ENCODE results near the gene PGM2.

PGM2 gene

GRCh38 chr4:37827030-37827685 lies 672 bp downstream of the PGM2 start:
- Mint-ChIP-seq H3K27me3 (no peaks in the 10 kb centered on the region), H3K9me3 (no peaks in the 10 kb centered on the region), H3K27ac (peak overlapping the region; percentile 94), H3K36me3 (ENCODE audit: low read depth) (peaks cover 45% of the 10 kb centered on the region), H3K4me3 (peak overlapping the region; percentile 86), H3K4me1 (ENCODE audit: low read depth) (peaks cover 41% of the 10 kb centered on the region)
- intact Hi-C loops (cut with micrococcal nuclease), result loop anchor here (5.0 to 10.0 kb wide), 2 partner anchors 68 to 150 kb away; partner anchors contain the start of gene TBC1D1

GRCh38 chr4:37827802-37828321 lies 1.4 kb downstream of the PGM2 start:
- peak overlapping the region; percentile 94 for H3K27ac Mint-ChIP-seq
- intact Hi-C loops (cut with micrococcal nuclease), result loop anchor here (5.0 to 10.0 kb wide), 2 partner anchors 67 to 149 kb away; partner anchors contain the start of gene TBC1D1
- no peaks in the 10 kb centered on the region for H3K27me3 Mint-ChIP-seq
- no peaks in the 10 kb centered on the region for H3K9me3 Mint-ChIP-seq
- peak overlapping the region; percentile 86 for H3K4me3 Mint-ChIP-seq
- H3K36me3 Mint-ChIP-seq (ENCODE audit: low read depth), result peaks cover 52% of the 10 kb centered on the region
- peaks cover 41% of the 10 kb centered on the region for H3K4me1 Mint-ChIP-seq (ENCODE audit: low read depth)

GRCh38 chr4:37828843-37829242 lies 2.4 kb downstream of the PGM2 start:
- intact Hi-C loops (cut with micrococcal nuclease), result loop anchor here (5.0 to 10.0 kb wide), 2 partner anchors 66 to 148 kb away; partner anchors contain the start of gene TBC1D1
- no peak overlapping the region for H3K4me3 Mint-ChIP-seq
- H3K27ac Mint-ChIP-seq, result no peak overlapping the region
- H3K36me3 Mint-ChIP-seq (ENCODE audit: low read depth), result peaks cover 57% of the 10 kb centered on the region
- H3K9me3 Mint-ChIP-seq, result no peaks in the 10 kb centered on the region
- H3K27me3 Mint-ChIP-seq, result no peaks in the 10 kb centered on the region
- H3K4me1 Mint-ChIP-seq (ENCODE audit: low read depth), result peaks cover 41% of the 10 kb centered on the region

GRCh38 chr4:37830640-37831039 lies 4.2 kb downstream of the PGM2 start:
- Mint-ChIP-seq H3K27me3 (no peaks in the 10 kb centered on the region), H3K9me3 (no peaks in the 10 kb centered on the region), H3K27ac (no peak overlapping the region), H3K36me3 (ENCODE audit: low read depth) (peaks cover 69% of the 10 kb centered on the region), H3K4me1 (ENCODE audit: low read depth) (peaks cover 33% of the 10 kb centered on the region), H3K4me3 (no peak overlapping the region)
- intact Hi-C loops (cut with micrococcal nuclease), result no loop called here

- peaks cover 86% of the 10 kb centered on the region for H3K36me3 Mint-ChIP-seq (ENCODE audit: low read depth)
- no peaks in the 10 kb centered on the region for H3K9me3 Mint-ChIP-seq
- intact Hi-C loops (cut with micrococcal nuclease), result no loop called here
- H3K27me3 Mint-ChIP-seq, result no peaks in the 10 kb centered on the region
- H3K27ac Mint-ChIP-seq, result no peak overlapping the region
- no peak overlapping the region for H3K4me3 Mint-ChIP-seq
- H3K4me1 Mint-ChIP-seq (ENCODE audit: low read depth), result peaks cover 27% of the 10 kb centered on the region
Observed at GRCh38 chr4:37835031-37835430, 8.5 kb downstream of the PGM2 start.

GRCh38 chr4:37835806-37836205 lies 9.3 kb downstream of the PGM2 start:
- Mint-ChIP-seq H3K4me3 (no peak overlapping the region), H3K36me3 (ENCODE audit: low read depth) (peaks cover 86% of the 10 kb centered on the region), H3K4me1 (ENCODE audit: low read depth) (peaks cover 27% of the 10 kb centered on the region), H3K9me3 (no peaks in the 10 kb centered on the region), H3K27ac (no peak overlapping the region), H3K27me3 (no peaks in the 10 kb centered on the region)
- intact Hi-C loops (cut with micrococcal nuclease), result no loop called here

- Mint-ChIP-seq H3K9me3 (no peaks in the 10 kb centered on the region), H3K27ac (no peak overlapping the region), H3K36me3 (ENCODE audit: low read depth) (peaks cover 86% of the 10 kb centered on the region), H3K27me3 (no peaks in the 10 kb centered on the region), H3K4me3 (no peak overlapping the region), H3K4me1 (ENCODE audit: low read depth) (peaks cover 26% of the 10 kb centered on the region)
- intact Hi-C loops (cut with micrococcal nuclease), result no loop called here
Observed at GRCh38 chr4:37836274-37836673, 9.8 kb downstream of the PGM2 start.

GRCh38 chr4:37836838-37837440 lies 10.5 kb downstream of the PGM2 start:
- Mint-ChIP-seq H3K27me3 (no peaks in the 10 kb centered on the region), H3K36me3 (ENCODE audit: low read depth) (peaks cover 86% of the 10 kb centered on the region), H3K4me1 (ENCODE audit: low read depth) (peaks cover 22% of the 10 kb centered on the region), H3K27ac (peak overlapping the region; percentile 38), H3K9me3 (no peaks in the 10 kb centered on the region), H3K4me3 (no peak overlapping the region)
- intact Hi-C loops (cut with micrococcal nuclease), result no loop called here

- Mint-ChIP-seq H3K4me1 (ENCODE audit: low read depth) (peaks cover 22% of the 10 kb centered on the region), H3K27ac (no peak overlapping the region), H3K4me3 (no peak overlapping the region), H3K27me3 (no peaks in the 10 kb centered on the region), H3K9me3 (no peaks in the 10 kb centered on the region), H3K36me3 (ENCODE audit: low read depth) (peaks cover 82% of the 10 kb centered on the region)
- intact Hi-C loops (cut with micrococcal nuclease), result no loop called here
Observed at GRCh38 chr4:37837446-37837845, 11.0 kb downstream of the PGM2 start.

GRCh38 chr4:37839426-37839825 lies 12.9 kb downstream of the PGM2 start:
- intact Hi-C loops (cut with micrococcal nuclease), result no loop called here
- H3K4me3 Mint-ChIP-seq, result no peak overlapping the region
- no peaks in the 10 kb centered on the region for H3K9me3 Mint-ChIP-seq
- peaks cover 89% of the 10 kb centered on the region for H3K36me3 Mint-ChIP-seq (ENCODE audit: low read depth)
- H3K27ac Mint-ChIP-seq, result no peak overlapping the region
- no peaks in the 10 kb centered on the region for H3K27me3 Mint-ChIP-seq
- peaks cover 27% of the 10 kb centered on the region for H3K4me1 Mint-ChIP-seq (ENCODE audit: low read depth)

GRCh38 chr4:37844204-37844603 lies 17.7 kb downstream of the PGM2 start:
- Mint-ChIP-seq H3K36me3 (ENCODE audit: low read depth) (peaks cover 80% of the 10 kb centered on the region), H3K9me3 (no peaks in the 10 kb centered on the region), H3K27me3 (no peaks in the 10 kb centered on the region), H3K4me3 (no peak overlapping the region), H3K4me1 (ENCODE audit: low read depth) (peaks cover 13% of the 10 kb centered on the region), H3K27ac (no peak overlapping the region)
- intact Hi-C loops (cut with micrococcal nuclease), result no loop called here

- no peaks in the 10 kb centered on the region for H3K27me3 Mint-ChIP-seq
- no peak overlapping the region for H3K4me3 Mint-ChIP-seq
- no peak overlapping the region for H3K27ac Mint-ChIP-seq
- intact Hi-C loops (cut with micrococcal nuclease), result no loop called here
- H3K4me1 Mint-ChIP-seq (ENCODE audit: low read depth), result peaks cover 13% of the 10 kb centered on the region
- H3K36me3 Mint-ChIP-seq (ENCODE audit: low read depth), result peaks cover 78% of the 10 kb centered on the region
- H3K9me3 Mint-ChIP-seq, result no peaks in the 10 kb centered on the region
Observed at GRCh38 chr4:37845201-37845600, 18.7 kb downstream of the PGM2 start.

- H3K9me3 Mint-ChIP-seq, result no peaks in the 10 kb centered on the region
- peaks cover 68% of the 10 kb centered on the region for H3K36me3 Mint-ChIP-seq (ENCODE audit: low read depth)
- no peaks in the 10 kb centered on the region for H3K27me3 Mint-ChIP-seq
- peaks cover 18% of the 10 kb centered on the region for H3K4me1 Mint-ChIP-seq (ENCODE audit: low read depth)
- no peak overlapping the region for H3K4me3 Mint-ChIP-seq
- intact Hi-C loops (cut with micrococcal nuclease), result no loop called here
- no peak overlapping the region for H3K27ac Mint-ChIP-seq
Observed at GRCh38 chr4:37847311-37847884, 20.9 kb downstream of the PGM2 start.

GRCh38 chr4:37852376-37852775 lies 25.9 kb downstream of the PGM2 start:
- no peak overlapping the region for H3K4me3 Mint-ChIP-seq
- H3K36me3 Mint-ChIP-seq (ENCODE audit: low read depth), result peaks cover 68% of the 10 kb centered on the region
- H3K27ac Mint-ChIP-seq, result peak overlapping the region; percentile 31
- H3K4me1 Mint-ChIP-seq (ENCODE audit: low read depth), result peaks cover 30% of the 10 kb centered on the region
- no peaks in the 10 kb centered on the region for H3K27me3 Mint-ChIP-seq
- intact Hi-C loops (cut with micrococcal nuclease), result no loop called here
- no peaks in the 10 kb centered on the region for H3K9me3 Mint-ChIP-seq

Data from dendritic cell treated with granulocyte-macrophage colony-stimulating factor and Interleukin-4, amounts not matched to agents 40 ng/mL and 50 ng/mL, for 4 days (primary cell).